ENCODE measurements around the gene SOX9.

SOX9 gene

DNA sequence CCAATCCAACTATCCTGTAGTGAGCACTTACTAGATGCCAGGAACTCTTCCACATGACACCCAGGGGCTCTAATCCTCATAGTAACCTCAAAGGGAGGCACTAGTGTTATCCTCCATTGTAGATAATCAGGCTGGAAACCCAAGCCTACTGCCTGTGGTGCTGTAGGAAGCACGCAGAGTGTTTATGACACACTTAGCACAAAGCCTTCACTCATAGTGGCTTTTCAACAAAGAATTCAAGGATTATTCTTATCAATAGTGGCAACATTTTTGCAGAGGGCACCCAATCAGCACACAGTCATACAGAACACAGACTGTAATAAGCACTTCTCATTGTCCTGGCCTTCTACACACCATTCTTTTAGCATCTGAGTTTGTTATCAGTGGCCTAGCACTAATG lies 18.5 kb upstream of the SOX9 start:
- Histone ChIP-seq H3K9ac (no peak overlapping the region), H3K27me3 (ENCODE audit: insufficient read depth, low read depth) (no peaks in the 10 kb centered on the region)

DNA sequence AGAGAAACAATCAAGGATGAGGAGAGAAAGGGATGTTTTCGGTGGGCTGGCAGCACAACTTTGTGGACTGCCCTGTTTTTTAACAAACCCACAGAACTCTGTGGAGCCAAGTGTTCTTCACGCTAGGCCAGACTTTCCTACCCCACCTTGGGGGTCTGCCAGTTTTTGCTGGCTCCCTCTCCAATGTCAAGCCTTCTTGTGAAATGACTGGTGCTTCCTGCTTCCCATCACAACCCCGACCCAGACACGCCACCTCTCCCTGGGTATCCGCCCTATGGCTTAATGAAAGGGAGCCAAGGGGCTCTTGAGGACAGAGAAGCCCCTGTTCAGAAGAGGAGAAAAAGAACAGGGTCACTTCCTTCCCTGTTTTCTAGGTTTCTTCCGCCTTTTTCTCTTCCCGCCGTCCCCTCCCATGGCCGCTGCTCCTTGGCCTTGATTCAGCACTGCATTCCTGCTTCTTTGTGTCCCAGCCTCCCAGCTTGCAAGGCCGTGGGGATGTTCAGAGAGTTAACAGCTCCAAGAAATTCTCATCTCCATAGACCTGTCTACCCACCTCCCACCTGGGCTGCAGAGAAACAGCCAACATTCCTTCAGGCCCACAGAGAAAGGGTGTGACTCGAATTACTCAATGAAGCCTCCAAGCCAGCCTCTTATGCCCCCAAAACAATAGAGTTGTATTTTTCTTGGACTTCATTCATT lies 16.5 kb upstream of the SOX9 start:
- no peak overlapping the region for H3K9ac ChIP-seq
- H4K20me1 ChIP-seq (ENCODE audit: insufficient read depth) = no peaks in the 10 kb centered on the region
- H3K4me3 ChIP-seq (IDR thresholded peaks at IDR 0.05; ENCODE audit: insufficient read depth, low read depth, low read length) = no peak overlapping the region
- H3K27ac ChIP-seq = no peak overlapping the region
- no peaks in the 10 kb centered on the region for H3K4me1 ChIP-seq (ENCODE audit: low read depth, poor library complexity, severe bottlenecking)
- H3K36me3 ChIP-seq (ENCODE audit: insufficient read depth) = no peaks in the 10 kb centered on the region
- TF ChIP-seq, protein P1, sequence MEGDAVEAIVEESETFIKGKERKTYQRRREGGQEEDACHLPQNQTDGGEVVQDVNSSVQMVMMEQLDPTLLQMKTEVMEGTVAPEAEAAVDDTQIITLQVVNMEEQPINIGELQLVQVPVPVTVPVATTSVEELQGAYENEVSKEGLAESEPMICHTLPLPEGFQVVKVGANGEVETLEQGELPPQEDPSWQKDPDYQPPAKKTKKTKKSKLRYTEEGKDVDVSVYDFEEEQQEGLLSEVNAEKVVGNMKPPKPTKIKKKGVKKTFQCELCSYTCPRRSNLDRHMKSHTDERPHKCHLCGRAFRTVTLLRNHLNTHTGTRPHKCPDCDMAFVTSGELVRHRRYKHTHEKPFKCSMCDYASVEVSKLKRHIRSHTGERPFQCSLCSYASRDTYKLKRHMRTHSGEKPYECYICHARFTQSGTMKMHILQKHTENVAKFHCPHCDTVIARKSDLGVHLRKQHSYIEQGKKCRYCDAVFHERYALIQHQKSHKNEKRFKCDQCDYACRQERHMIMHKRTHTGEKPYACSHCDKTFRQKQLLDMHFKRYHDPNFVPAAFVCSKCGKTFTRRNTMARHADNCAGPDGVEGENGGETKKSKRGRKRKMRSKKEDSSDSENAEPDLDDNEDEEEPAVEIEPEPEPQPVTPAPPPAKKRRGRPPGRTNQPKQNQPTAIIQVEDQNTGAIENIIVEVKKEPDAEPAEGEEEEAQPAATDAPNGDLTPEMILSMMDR (conservative IDR thresholded peaks at IDR 0.05; ENCODE audit: low read depth, low read length) = no peak
- H3K27me3 ChIP-seq (ENCODE audit: insufficient read depth, low read depth) = no peaks in the 10 kb centered on the region
- H3K79me2 ChIP-seq (ENCODE audit: insufficient read depth, low read depth) = no peaks in the 10 kb centered on the region
- H2AFZ ChIP-seq (ENCODE audit: low read depth) = no peak overlapping the region
- no peak overlapping the region for H3K4me2 ChIP-seq

More for the DNA sequence above, 18.5 kb upstream of the SOX9 start:
- no peak overlapping the region for H3K27ac ChIP-seq
- TF ChIP-seq, protein P1 (conservative IDR thresholded peaks at IDR 0.05; ENCODE audit: low read depth, low read length) = no peak
- no peaks in the 10 kb centered on the region for H4K20me1 ChIP-seq (ENCODE audit: insufficient read depth)
- no peak overlapping the region for H2AFZ ChIP-seq (ENCODE audit: low read depth)
- no peak overlapping the region for H3K4me3 ChIP-seq (IDR thresholded peaks at IDR 0.05; ENCODE audit: insufficient read depth, low read depth, low read length)
- H3K36me3 ChIP-seq (ENCODE audit: insufficient read depth) = no peaks in the 10 kb centered on the region
- H3K79me2 ChIP-seq (ENCODE audit: insufficient read depth, low read depth) = no peaks in the 10 kb centered on the region
- no peak overlapping the region for H3K4me2 ChIP-seq
- no peaks in the 10 kb centered on the region for H3K4me1 ChIP-seq (ENCODE audit: low read depth, poor library complexity, severe bottlenecking)

DNA sequence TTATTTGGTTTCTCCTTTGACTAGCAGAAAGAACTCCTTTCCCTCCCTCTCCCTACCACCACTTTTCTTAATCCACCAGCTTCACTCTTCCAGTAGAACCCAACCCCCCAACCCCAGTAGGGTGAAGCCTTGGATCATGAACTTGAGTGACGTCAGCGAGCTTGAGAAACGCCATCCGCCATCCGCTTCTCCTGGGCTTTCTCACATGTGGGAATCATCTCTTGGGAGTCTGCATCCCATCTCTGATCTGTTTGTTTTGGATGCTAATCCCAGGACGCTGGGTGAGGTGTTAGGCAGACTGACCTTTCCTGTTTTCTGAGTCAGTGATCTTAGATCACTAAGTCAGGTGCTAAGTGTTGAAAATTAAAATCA lies 16.0 kb upstream of the SOX9 start:
- Histone ChIP-seq H3K4me1 (ENCODE audit: low read depth, poor library complexity, severe bottlenecking) (no peaks in the 10 kb centered on the region), H2AFZ (ENCODE audit: low read depth) (no peak overlapping the region), H3K79me2 (ENCODE audit: insufficient read depth, low read depth) (no peaks in the 10 kb centered on the region), H3K27ac (no peak overlapping the region), H3K4me2 (no peak overlapping the region), H3K4me3 (IDR thresholded peaks at IDR 0.05; ENCODE audit: insufficient read depth, low read depth, low read length) (no peak overlapping the region), H4K20me1 (ENCODE audit: insufficient read depth) (no peaks in the 10 kb centered on the region), H3K36me3 (ENCODE audit: insufficient read depth) (no peaks in the 10 kb centered on the region), H3K27me3 (ENCODE audit: insufficient read depth, low read depth) (no peaks in the 10 kb centered on the region), H3K9ac (no peak overlapping the region)
- TF ChIP-seq, protein P1 (conservative IDR thresholded peaks at IDR 0.05; ENCODE audit: low read depth, low read length) = no peak

DNA sequence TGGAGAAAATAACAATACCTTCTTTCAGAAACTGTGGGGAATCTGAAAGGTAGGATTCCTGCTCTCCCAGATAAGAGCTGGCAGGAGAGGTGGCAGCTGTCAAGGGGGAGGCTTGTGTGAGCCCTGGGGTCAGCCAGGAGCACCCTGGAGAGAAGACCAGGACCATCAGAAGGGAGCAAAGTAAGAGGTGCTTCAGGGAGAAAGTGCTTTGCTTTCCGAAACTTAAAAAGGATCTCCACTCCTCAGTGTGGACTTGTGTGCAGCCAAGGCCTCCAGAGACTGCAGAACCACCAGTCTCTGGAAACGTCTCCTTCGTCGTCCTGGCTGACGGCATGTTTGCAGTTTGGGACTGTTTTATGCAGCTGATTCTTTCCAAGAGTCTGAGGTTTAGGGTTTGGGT lies 13.7 kb upstream of the SOX9 start:
- no peaks in the 10 kb centered on the region for H4K20me1 ChIP-seq (ENCODE audit: insufficient read depth)
- H2AFZ ChIP-seq (ENCODE audit: low read depth) = no peak overlapping the region
- no peaks in the 10 kb centered on the region for H3K36me3 ChIP-seq (ENCODE audit: insufficient read depth)
- H3K27ac ChIP-seq = no peak overlapping the region
- no peaks in the 10 kb centered on the region for H3K79me2 ChIP-seq (ENCODE audit: insufficient read depth, low read depth)
- no peak overlapping the region for H3K4me3 ChIP-seq (IDR thresholded peaks at IDR 0.05; ENCODE audit: insufficient read depth, low read depth, low read length)
- H3K27me3 ChIP-seq (ENCODE audit: insufficient read depth, low read depth) = no peaks in the 10 kb centered on the region
- no peak overlapping the region for H3K9ac ChIP-seq
- H3K4me1 ChIP-seq (ENCODE audit: low read depth, poor library complexity, severe bottlenecking) = no peaks in the 10 kb centered on the region
- TF ChIP-seq, protein P1 (conservative IDR thresholded peaks at IDR 0.05; ENCODE audit: low read depth, low read length) = no peak
- H3K4me2 ChIP-seq = no peak overlapping the region
